ENCODE measurements around the gene CRELD1. TPM values are rescaled to one million over a fixed set of nuclear protein-coding genes. Genes with fewer than 3 reads are reported as not detected.

The CRELD1 gene
- total RNA-seq, 1 experiment from 2014 or later: 13.4 TPM

- no peak for TF ChIP-seq CTCF (IDR thresholded peaks at IDR 0.05; ENCODE audit: unreplicated experiment)
- Mint-ChIP-seq H3K4me1 (ENCODE audit: insufficient read depth, unreplicated experiment) (no peaks in the 10 kb centered on the region), H3K36me3 (ENCODE audit: insufficient read depth, unreplicated experiment) (peaks cover 26% of the 10 kb centered on the region), H3K4me3 (ENCODE audit: unreplicated experiment) (peak overlapping the region; percentile 88), H3K27me3 (ENCODE audit: insufficient read depth, unreplicated experiment) (no peaks in the 10 kb centered on the region), H3K9me3 (ENCODE audit: unreplicated experiment) (no peaks in the 10 kb centered on the region), H3K27ac (ENCODE audit: low read depth, unreplicated experiment) (no peak overlapping the region)
- ChIA-PET CTCF (interaction anchor here (0.9 to 2.6 kb wide), 10 partner anchors 13 to 277 kb away, joined by 3 to 42 read pairs (median 8); partner anchors contain the start of gene CRELD1), POLR2A (interaction anchor here (1.2 to 2.7 kb wide), 7 partner anchors 12 to 101 kb away, joined by 4 to 31 read pairs (median 13); partner anchors contain the start of genes CRELD1 and RPUSD3)
- intact Hi-C loops (cut with micrococcal nuclease): loop anchor here (5.0 kb wide), 1 partner anchor 82 kb away; the partner anchor contains the start of gene FANCD2
- BruUV-seq (replicated peaks): TSS peak; percentile 29
- no peak for DNase-seq (ENCODE audit: unreplicated experiment)
Measured at GRCh38 chr3:9945358-9945757, 11.7 kb downstream of the CRELD1 start.

- Mint-ChIP-seq H3K27ac (ENCODE audit: low read depth, unreplicated experiment) (peak overlapping the region; percentile 82), H3K36me3 (ENCODE audit: insufficient read depth, unreplicated experiment) (peaks cover 22% of the 10 kb centered on the region), H3K4me1 (ENCODE audit: insufficient read depth, unreplicated experiment) (no peaks in the 10 kb centered on the region), H3K9me3 (ENCODE audit: unreplicated experiment) (no peaks in the 10 kb centered on the region), H3K4me3 (ENCODE audit: unreplicated experiment) (peak overlapping the region; percentile 88), H3K27me3 (ENCODE audit: insufficient read depth, unreplicated experiment) (no peaks in the 10 kb centered on the region)
- ChIA-PET POLR2A (interaction anchor here (0.6 to 2.7 kb wide), 49 partner anchors 8 to 866 kb away, joined by 3 to 31 read pairs (median 4); partner anchors contain the start of genes ARPC4, CRELD1, EMC3 and FANCD2), CTCF (interaction anchor here (0.5 to 2.6 kb wide), 58 partner anchors 9 to 294 kb away, joined by 3 to 42 read pairs (median 4); partner anchors contain the start of genes CRELD1 and RPUSD3)
- peak; percentile 90 for DNase-seq (ENCODE audit: unreplicated experiment)
- BruUV-seq (replicated peaks): no TSS peak
- peak; percentile 82 for TF ChIP-seq CTCF (IDR thresholded peaks at IDR 0.05; ENCODE audit: unreplicated experiment)
- intact Hi-C loops (cut with micrococcal nuclease): loop anchor here (1.0 to 5.0 kb wide), 6 partner anchors 81 to 340 kb away; partner anchors contain the start of gene FANCD2
Measured at GRCh38 chr3:9946112-9947024, 12.7 kb downstream of the CRELD1 start.

GRCh38 chr3:9947025-9947995, 13.7 kb downstream of the CRELD1 start:
- Mint-ChIP-seq H3K36me3 (ENCODE audit: insufficient read depth, unreplicated experiment) (peaks cover 13% of the 10 kb centered on the region), H3K27me3 (ENCODE audit: insufficient read depth, unreplicated experiment) (no peaks in the 10 kb centered on the region), H3K4me1 (ENCODE audit: insufficient read depth, unreplicated experiment) (no peaks in the 10 kb centered on the region), H3K27ac (ENCODE audit: low read depth, unreplicated experiment) (peak overlapping the region; percentile 82), H3K4me3 (ENCODE audit: unreplicated experiment) (peak overlapping the region; percentile 88), H3K9me3 (ENCODE audit: unreplicated experiment) (no peaks in the 10 kb centered on the region)
- no TSS peak for BruUV-seq (replicated peaks)
- TF ChIP-seq CTCF (IDR thresholded peaks at IDR 0.05; ENCODE audit: unreplicated experiment): peak; percentile 56
- intact Hi-C loops (cut with micrococcal nuclease): loop anchor here (2.0 to 5.0 kb wide), 3 partner anchors 80 to 339 kb away; partner anchors contain the start of gene FANCD2
- DNase-seq (ENCODE audit: unreplicated experiment): peak; percentile 82
- ChIA-PET POLR2A (interaction anchor here (0.7 to 2.7 kb wide), 39 partner anchors 8 to 867 kb away, joined by 3 to 31 read pairs (median 6); partner anchors contain the start of genes ARPC4, CRELD1, EMC3 and FANCD2), CTCF (interaction anchor here (0.5 to 2.6 kb wide), 47 partner anchors 8 to 305 kb away, joined by 3 to 42 read pairs (median 4); partner anchors contain the start of genes CRELD1, IL17RE and RPUSD3)

Measured in MCF 10A (cell line).